C4-2B (cell line): ENCODE results near the gene PITPNC1.

Experiments
- CTCF ChIP-seq: fragments of 450-650 bp; conservative IDR thresholded peaks from 2 replicates; pipeline ENCODE4 v1.5.1; 2017; ENCODE audit warnings: mild to moderate bottlenecking
- ZFX ChIP-seq: fragments of 450-650 bp; IDR thresholded peaks from 2 replicates; pipeline ENCODE4 v1.6.1; 2017

- TF ChIP-seq CTCF: no peak
- no peak for TF ChIP-seq ZFX
Observed at GRCh38 chr17:67680445-67681224, 303.6 kb downstream of the PITPNC1 start.
